SK-N-DZ (cell line): ENCODE results near the gene BACE1-AS.
"Not testable (repeated sequence)": the region's sequence is repeated elsewhere in the genome, so short reads cannot be mapped to it uniquely, and the experiment has no call there.

ENCODE experiments used
- DNase-seq: peaks from one replicate; pipeline ENCODE4 v3.0.0-alpha.2; 2015; ENCODE audit warnings: low spot score
- small RNA-seq, 2 experiments: library from RNA; depleted of rRNA; stranded (forward); fragments of <200 nt; gene quantifications; one replicate each; pipeline ENCODE3, GENCODE V24; 2014

The BACE1-AS gene

GRCh38 chr11:117319214-117319840, 28.2 kb downstream of the BACE1-AS start:
- DNase-seq = no peak

GRCh38 chr11:117327255-117327566, 36.1 kb downstream of the BACE1-AS start:
- DNase-seq = not testable (repeated sequence)

GRCh38 chr11:117327567-117328374, 36.6 kb downstream of the BACE1-AS start, which contains the start of gene CEP164:
Gene CEP164 (plus strand): TSS chr11:117327854. CDS start chr11:117338587, 10,733 bp downstream.
- DNase-seq = peak; percentile 91

GRCh38 chr11:117328375-117329010, 37.3 kb downstream of the BACE1-AS start:
- peak; percentile 18 for DNase-seq

GRCh38 chr11:117332843-117333242, 41.7 kb downstream of the BACE1-AS start:
- DNase-seq = no peak

GRCh38 chr11:117333917-117334316, 42.8 kb downstream of the BACE1-AS start:
- DNase-seq = no peak

- no peak for DNase-seq
These were observed 43.8 kb downstream of the BACE1-AS start for GRCh38 chr11:117334896-117335295.

GRCh38 chr11:117335399-117335798, 44.3 kb downstream of the BACE1-AS start:
- no peak for DNase-seq

- DNase-seq = no peak
These were observed 45.9 kb downstream of the BACE1-AS start for GRCh38 chr11:117337076-117337475.

Small RNA genes lying within 50 kb of the gene (small RNA-seq; reads per million reads assigned to genes)
- gene RF00564 = 0 reads per million in 2 experiments
